ENCODE results near the gene FOXN3. TPM values are rescaled to one million over a fixed set of nuclear protein-coding genes. Genes with fewer than 3 reads are reported as not detected.
"Not testable (repeated sequence)": the region's sequence is repeated elsewhere in the genome, so short reads cannot be mapped to it uniquely, and the experiment has no call there.

Gene FOXN3
- total RNA-seq, 2 donors from 2014 or later: 115 to 119 TPM

DNA sequence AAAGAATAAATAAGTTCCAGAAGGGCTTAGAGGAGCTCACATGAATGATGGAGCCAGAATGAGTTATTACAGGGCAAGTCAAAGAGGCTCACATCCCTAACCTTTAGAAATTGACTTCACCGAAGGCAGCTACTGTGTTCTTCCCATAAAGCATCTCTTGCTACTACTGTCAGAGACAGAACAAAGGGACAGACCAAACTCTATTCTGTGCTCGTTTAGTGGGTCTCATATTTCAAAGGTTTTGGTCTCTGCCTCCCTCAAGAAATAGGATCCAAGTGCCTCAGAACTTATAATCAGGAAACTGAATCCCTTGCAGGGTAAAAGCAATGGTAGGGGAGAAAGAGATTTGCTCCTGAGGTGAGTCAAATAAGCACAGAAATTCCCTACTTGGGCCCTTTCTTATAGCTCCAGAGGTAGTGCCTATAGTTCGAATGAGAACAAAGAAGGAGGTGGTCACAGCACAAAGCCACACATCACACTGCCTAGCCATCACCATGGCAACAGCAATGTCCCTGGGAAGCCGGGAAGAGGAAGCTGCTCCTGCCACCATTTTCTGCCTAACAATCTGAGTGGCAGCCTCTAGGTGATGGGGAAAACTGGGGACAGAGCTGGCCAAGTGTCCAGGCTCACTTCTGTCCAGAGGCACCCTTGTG is 294.9 kb downstream of the FOXN3 start:
- no peak for DNase-seq
- no peak for ATAC-seq
- intact Hi-C loops (cut with DNase I): no loop called here

DNA sequence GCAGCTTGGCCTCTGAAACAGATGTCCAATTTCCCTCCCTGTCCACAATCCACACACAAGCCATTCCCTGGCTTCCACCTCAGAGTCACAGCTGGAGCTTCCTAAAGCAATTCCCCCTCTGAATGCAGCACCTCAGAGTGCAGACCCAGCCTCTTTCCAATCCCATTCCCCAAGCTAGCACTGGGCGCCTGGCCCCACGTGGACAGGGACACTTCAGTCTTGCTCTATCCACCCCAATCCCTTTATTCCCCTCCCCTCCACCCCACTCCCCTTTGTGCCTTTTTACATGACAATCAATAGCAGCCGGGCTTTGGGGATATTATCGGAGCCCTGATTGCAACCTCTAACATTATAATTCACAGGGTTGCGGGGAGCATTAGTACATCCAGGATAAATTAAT is 300.0 kb downstream of the FOXN3 start:
- intact Hi-C loops (cut with DNase I): no loop called here
- DNase-seq (no peak), ATAC-seq (no peak)

DNA sequence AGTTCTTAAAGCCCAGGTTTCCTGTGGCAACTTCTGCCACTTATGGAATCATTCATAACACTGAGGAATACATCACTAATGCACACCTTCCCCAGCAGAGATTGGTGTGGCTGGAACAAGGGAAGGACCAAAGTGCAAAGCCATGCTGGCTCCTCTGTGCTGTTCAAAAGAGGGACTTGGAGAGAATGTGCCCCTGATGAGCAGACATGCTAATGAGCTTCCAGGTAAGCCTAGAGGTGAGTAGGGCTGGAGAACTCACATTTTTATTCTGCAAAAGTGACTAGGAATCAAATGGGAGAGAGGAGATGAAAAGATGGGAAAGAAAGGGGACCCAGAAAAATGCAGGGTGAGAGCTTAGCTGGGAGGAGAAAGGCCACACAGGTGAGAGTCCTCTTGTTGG is 302.9 kb downstream of the FOXN3 start:
- DNase-seq: no peak
- intact Hi-C loops (cut with DNase I): no loop called here
- no peak for ATAC-seq

DNA sequence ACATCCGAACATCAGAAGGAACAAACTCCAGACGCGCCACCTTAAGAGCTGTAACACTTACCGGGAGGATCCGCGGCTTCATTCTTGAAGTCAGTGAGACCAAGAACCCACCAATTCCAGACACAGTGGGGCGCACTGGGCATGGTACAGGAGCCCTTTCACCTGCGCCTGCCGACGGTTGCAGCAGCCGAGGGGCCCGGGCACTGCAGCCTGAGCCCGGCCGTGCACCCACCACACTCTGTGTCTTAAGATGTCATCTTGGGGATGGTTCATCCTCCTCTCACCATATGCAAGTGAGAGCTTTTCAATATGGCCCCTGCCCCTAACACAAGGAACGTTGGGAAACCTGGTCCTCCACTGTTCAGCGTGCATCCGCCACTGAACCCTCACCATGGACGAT is 304.3 kb downstream of the FOXN3 start:
- no peak for DNase-seq
- intact Hi-C loops (cut with DNase I): no loop called here
- ATAC-seq: no peak

DNA sequence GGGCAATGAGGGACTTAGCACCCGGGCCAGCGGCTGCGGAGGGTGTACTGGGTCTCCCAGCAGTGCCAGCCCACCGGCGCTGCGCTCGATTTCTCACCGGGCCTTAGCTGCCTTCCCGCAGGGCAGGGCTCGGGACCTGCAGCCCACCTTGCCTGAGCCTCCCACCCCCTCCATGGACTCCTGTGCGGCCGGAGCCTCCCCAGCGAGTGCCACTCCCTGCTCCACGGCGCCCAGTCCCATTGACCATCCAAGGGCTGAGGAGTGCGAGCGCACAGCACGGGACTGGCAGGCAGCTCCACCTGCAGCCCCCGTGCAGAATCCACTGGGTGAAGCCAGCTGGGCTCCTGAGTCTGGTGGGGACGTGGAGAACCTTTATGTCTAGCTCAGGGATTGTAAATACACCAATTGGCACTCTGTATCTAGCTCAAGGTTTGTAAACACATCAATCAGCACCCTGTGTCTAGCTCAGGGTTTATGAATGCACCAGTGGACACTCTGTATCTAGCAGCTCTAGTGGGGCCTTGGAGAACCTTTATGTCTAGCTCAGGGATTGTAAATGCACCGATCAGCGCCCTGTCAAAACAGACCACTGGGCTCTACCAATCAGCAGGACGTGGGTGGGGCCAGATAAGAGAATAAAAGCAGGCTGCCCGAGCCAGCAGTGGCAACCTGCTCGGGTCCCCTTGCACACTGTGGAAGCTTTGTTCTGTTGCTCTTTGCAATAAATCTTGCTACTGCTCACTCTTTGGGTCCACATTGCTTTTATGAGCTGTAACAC is 305.1 kb downstream of the FOXN3 start:
- ATAC-seq; DNase-seq; intact Hi-C loops (cut with DNase I): not testable (repeated sequence)

DNA sequence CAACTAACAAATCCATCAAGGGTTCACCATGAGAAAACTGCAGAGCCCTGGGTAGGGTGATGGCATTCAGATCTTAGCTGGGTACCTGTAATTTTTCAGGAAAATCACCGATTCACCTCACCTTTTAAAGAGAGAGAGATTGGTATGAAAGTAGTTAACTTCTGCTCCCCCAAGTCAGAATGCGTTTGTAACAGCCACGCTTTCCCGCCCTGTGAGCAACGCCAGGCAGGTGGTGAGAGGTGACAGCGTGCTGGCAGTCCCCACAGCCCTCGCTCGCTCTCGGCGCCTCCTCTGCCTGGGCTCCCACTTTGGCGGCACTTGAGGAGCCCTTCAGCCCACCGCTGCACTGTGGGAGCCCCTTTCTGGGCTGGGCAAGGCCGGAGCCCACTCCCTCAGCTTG is 305.8 kb downstream of the FOXN3 start:
- DNase-seq; intact Hi-C loops (cut with DNase I); ATAC-seq: not testable (repeated sequence)

DNA sequence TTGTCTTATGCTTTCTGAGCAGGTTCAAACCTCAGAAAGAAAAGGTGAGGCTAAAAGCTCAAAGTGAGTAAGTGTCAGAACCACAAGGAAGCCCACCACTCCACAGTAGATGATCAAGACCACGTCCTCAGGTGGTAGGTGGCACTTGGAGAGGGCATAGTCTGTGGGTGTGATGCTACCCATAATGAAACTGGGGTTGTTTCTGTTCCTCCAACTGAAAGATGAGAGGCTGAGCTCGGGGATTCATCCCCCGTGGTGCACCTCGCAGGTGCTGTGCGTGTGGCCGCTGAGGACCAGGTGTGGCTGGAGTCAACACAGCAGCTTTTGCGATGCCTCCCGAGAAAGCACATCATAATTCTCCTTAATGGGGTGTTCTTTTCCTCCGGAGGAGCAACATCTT is 306.9 kb downstream of the FOXN3 start:
- intact Hi-C loops (cut with DNase I): no loop called here
- no peak for DNase-seq
- no peak for ATAC-seq

DNA sequence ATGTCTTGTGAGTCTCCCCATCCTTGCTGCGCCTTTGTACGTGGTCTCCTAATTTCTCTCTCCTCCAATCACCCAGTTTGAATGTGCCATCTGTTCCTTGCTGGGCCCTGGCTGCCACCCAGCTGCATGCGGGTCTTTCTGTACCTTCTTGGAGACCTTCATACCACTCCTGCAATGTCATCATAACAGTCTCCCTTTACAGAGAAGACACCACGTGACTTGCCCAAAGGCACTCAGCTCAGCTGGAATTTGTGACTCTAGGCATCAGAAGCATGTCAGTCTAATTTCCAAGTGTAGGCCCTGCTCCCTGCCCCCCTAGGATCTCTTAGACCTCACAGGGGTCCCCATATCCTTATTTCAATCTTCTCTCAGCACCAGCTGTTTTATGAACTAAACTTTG is 308.4 kb downstream of the FOXN3 start:
- DNase-seq: no peak
- no peak for ATAC-seq
- intact Hi-C loops (cut with DNase I): no loop called here

DNA sequence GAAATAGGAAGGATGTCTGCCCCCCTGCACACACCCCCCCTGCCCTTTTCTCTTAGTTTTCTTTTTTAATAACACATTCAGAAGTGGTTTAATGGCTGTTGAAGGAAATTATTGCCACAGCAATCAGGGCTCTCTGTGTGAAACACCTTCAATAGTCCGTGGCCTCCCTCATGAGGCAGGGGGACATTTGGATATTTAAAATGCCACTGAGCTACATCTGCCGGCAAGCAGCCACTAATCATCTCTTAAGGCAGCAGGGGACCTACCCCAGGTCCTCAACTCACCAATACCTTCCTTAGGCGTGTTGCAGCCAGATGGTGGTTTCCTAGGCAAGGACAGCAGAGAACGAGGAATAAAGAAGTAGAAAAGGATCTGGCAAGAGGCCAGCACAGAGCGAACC is 309.4 kb downstream of the FOXN3 start:
- ATAC-seq (no peak), DNase-seq (no peak)
- intact Hi-C loops (cut with DNase I): no loop called here
